SU-DHL-6 (cell line): Measurements from ENCODE around the gene GP1BA.

ENCODE experiments used
- H2AFZ ChIP-seq: fragments of 200-600 bp; sonication (generic); 2 replicates; pipeline ENCODE4 v1.6.1; 2014; ENCODE audit warnings: low read depth, mild to moderate bottlenecking, moderate library complexity, mixed read lengths, antibody characterized with exemption, low read length; ENCODE audit not compliant: severe bottlenecking
- H3F3A ChIP-seq: fragments of 200-600 bp; shearing (Covaris generic); 2 replicates; pipeline ENCODE4 v1.6.0; 2016; ENCODE audit warnings: antibody characterized with exemption, mild to moderate bottlenecking; ENCODE audit not compliant: insufficient read depth
- H3K27ac ChIP-seq: fragments of 200-600 bp; sonication (generic); 2 replicates; pipeline ENCODE4 v1.5.1; 2016; ENCODE audit warnings: low read depth, mild to moderate bottlenecking, low read length, moderate library complexity, mixed read lengths
- H3K27me3 ChIP-seq: fragments of 200-600 bp; sonication (generic), shearing (Covaris generic); 2 replicates; pipeline ENCODE4 v1.6.0; 2014; ENCODE audit warnings: mild to moderate bottlenecking, low read length
- H3K36me3 ChIP-seq: fragments of 200-600 bp; sonication (generic); 2 replicates; pipeline ENCODE4 v1.6.1; 2014; ENCODE audit warnings: mild to moderate bottlenecking, low read length, mixed read lengths
- H3K4me2 ChIP-seq: fragments of 300-600, 200-600 bp; shearing (Covaris generic), sonication (generic); 2 replicates; pipeline ENCODE4 v1.6.0; 2014; ENCODE audit warnings: low read length, low read depth, mild to moderate bottlenecking; ENCODE audit not compliant: poor library complexity, severe bottlenecking
- H3K4me3 ChIP-seq: fragments of 200-600 bp; sonication (generic); 2 replicates; pipeline ENCODE4 v1.5.1; 2014; ENCODE audit warnings: antibody characterized with exemption, low read length, mild to moderate bottlenecking, mixed read lengths; ENCODE audit not compliant: insufficient read depth, poor library complexity, severe bottlenecking
- H3K79me2 ChIP-seq: fragments of 200-600 bp; sonication (generic); 2 replicates; pipeline ENCODE4 v1.6.1; 2014; ENCODE audit warnings: mild to moderate bottlenecking, low read length, moderate library complexity; ENCODE audit not compliant: insufficient read depth
- H3K9ac ChIP-seq: fragments of 200-600 bp; sonication (generic); 2 replicates; pipeline ENCODE4 v1.7.0; 2014; ENCODE audit warnings: mild to moderate bottlenecking, low read length
- H3K9me2 ChIP-seq: fragments of 200-600 bp; sonication (generic); replicated peaks from 2 replicates; pipeline ENCODE4 v1.6.1; 2014; ENCODE audit warnings: low read length; ENCODE audit not compliant: insufficient read depth
- H3K9me3 ChIP-seq: fragments of 200-600 bp; sonication (generic); 2 replicates; pipeline ENCODE4 v1.6.1; 2014; ENCODE audit warnings: low read length, mixed read lengths; ENCODE audit not compliant: insufficient read depth
- H4K20me1 ChIP-seq: fragments of 200-600 bp; sonication (generic); 2 replicates; pipeline ENCODE4 v1.6.1; 2014; ENCODE audit warnings: low read depth, mild to moderate bottlenecking, antibody characterized with exemption, low read length, moderate library complexity, mixed read lengths
- CTCF ChIP-seq: fragments of 200-600 bp; sonication (generic); IDR thresholded peaks from one replicate; pipeline ENCODE4 v1.5.1; 2017; ENCODE audit warnings: antibody characterized with exemption, mild to moderate bottlenecking, low read length, moderate library complexity; ENCODE audit not compliant: insufficient read depth, poor library complexity, severe bottlenecking
- EZH2phosphoT487 ChIP-seq: fragments of 200-600 bp; sonication (generic), shearing (Covaris generic); conservative IDR thresholded peaks from 2 replicates; pipeline ENCODE4 v1.6.1; 2018; ENCODE audit warnings: mild to moderate bottlenecking, antibody characterized with exemption, low read length, moderate library complexity, mixed read lengths

Gene GP1BA

GRCh38 chr17:4947010-4947410, 14.9 kb downstream of the GP1BA start:
- peak overlapping the region; percentile 90 for H3K4me2 ChIP-seq
- peak overlapping the region; percentile 100 for H3K4me3 ChIP-seq
- peak overlapping the region; percentile 100 for H3K9ac ChIP-seq
- H3K9me3 ChIP-seq = no peaks in the 10 kb centered on the region
- H3K27me3 ChIP-seq = no peaks in the 10 kb centered on the region
- TF ChIP-seq CTCF = no peak
- no peak for TF ChIP-seq EZH2phosphoT487
- peaks cover 11% of the 10 kb centered on the region; the same call in 1 of the 2 replicates for H3K36me3 ChIP-seq
- peaks cover 59% of the 10 kb centered on the region for H3F3A ChIP-seq
- no peaks in the 10 kb centered on the region for H3K9me2 ChIP-seq
- no peak overlapping the region for H2AFZ ChIP-seq
- peaks cover 46% of the 10 kb centered on the region for H3K79me2 ChIP-seq
- H3K27ac ChIP-seq = peak overlapping the region; percentile 100
- H4K20me1 ChIP-seq = peaks cover 3% of the 10 kb centered on the region; the same call in 1 of the 2 replicates

- TF ChIP-seq CTCF (no peak), EZH2phosphoT487 (no peak)
- H3K4me2 ChIP-seq = peak overlapping the region; percentile 90
- peak overlapping the region; percentile 100 for H3K4me3 ChIP-seq
- no peaks in the 10 kb centered on the region for H3K9me3 ChIP-seq
- H3K27me3 ChIP-seq = no peaks in the 10 kb centered on the region
- peak overlapping the region; percentile 100 for H3K27ac ChIP-seq
- H3F3A ChIP-seq = peaks cover 54% of the 10 kb centered on the region
- H3K9ac ChIP-seq = peak overlapping the region; percentile 100
- no peaks in the 10 kb centered on the region for H3K9me2 ChIP-seq
- no peak overlapping the region for H2AFZ ChIP-seq
- H4K20me1 ChIP-seq = peaks cover 3% of the 10 kb centered on the region; the same call in 1 of the 2 replicates
- peaks cover 11% of the 10 kb centered on the region; the same call in 1 of the 2 replicates for H3K36me3 ChIP-seq
- peaks cover 42% of the 10 kb centered on the region for H3K79me2 ChIP-seq
Observed at GRCh38 chr17:4947411-4948165, 15.5 kb downstream of the GP1BA start.

GRCh38 chr17:4948166-4948930, 16.3 kb downstream of the GP1BA start, which contains the start of gene PFN1:
Gene PFN1 (minus strand): TSS chr17:4948530. CDS start chr17:4948394, 136 bp downstream.
- peak within 1 kb of the TSS; percentile 100 for H3K9ac ChIP-seq
- H3K36me3 ChIP-seq = peaks cover 11% of the 10 kb centered on the region; the same call in 1 of the 2 replicates
- H3K9me2 ChIP-seq = no peaks in the 10 kb centered on the region
- no peak within 1 kb of the TSS for H2AFZ ChIP-seq
- no peak for TF ChIP-seq EZH2phosphoT487
- TF ChIP-seq CTCF = no peak
- H3K27me3 ChIP-seq = no peaks in the 10 kb centered on the region
- H3K27ac ChIP-seq = peak within 1 kb of the TSS; percentile 100
- H3K9me3 ChIP-seq = no peaks in the 10 kb centered on the region
- peak within 1 kb of the TSS; percentile 100 for H3K4me3 ChIP-seq
- H3K4me2 ChIP-seq = peak within 1 kb of the TSS; percentile 98
- H4K20me1 ChIP-seq = peaks cover 3% of the 10 kb centered on the region; the same call in 1 of the 2 replicates
- H3F3A ChIP-seq = peaks cover 54% of the 10 kb centered on the region
- peaks cover 36% of the 10 kb centered on the region for H3K79me2 ChIP-seq
